ENCODE measurements around the gene CYB5RL. TPM values are rescaled to one million over a fixed set of nuclear protein-coding genes. Genes with fewer than 3 reads are reported as not detected.

The CYB5RL gene
- total RNA-seq, 2 experiments from 2014 or later: 2.0 to 2.1 TPM

DNA sequence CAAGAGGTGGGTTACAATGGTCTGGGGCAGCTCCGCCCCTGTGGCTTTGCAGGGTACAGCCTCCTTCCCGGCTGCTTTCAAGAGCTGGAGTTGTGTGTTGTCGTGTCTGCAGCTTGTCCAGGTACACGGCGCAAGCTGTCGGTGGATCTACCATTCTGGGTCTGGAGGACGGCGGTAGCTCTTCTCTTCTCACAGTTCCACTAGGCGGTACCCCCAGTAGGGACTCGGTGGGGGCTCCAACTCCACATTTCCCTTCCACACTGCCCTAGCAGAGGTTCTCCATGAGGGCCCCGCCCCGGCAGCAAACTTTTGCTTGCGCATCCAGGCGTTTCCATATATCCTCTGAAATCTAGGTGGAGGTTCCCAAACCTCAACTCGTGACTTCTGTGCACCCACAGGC is 34.7 kb downstream of the CYB5RL start:
- Mint-ChIP-seq H3K4me3 (no peak overlapping the region), H3K36me3 (ENCODE audit: low read depth) (no peaks in the 10 kb centered on the region), H3K9me3 (no peaks in the 10 kb centered on the region), H3K27me3 (no peaks in the 10 kb centered on the region), H3K4me1 (ENCODE audit: low read depth) (no peaks in the 10 kb centered on the region), H3K27ac (no peak overlapping the region)
- H3K4me1 ChIP-seq (ENCODE audit: insufficient read depth, low read length): no peaks in the 10 kb centered on the region
- H3K36me3 ChIP-seq (ENCODE audit: insufficient read depth, low read length): no peaks in the 10 kb centered on the region
- H3K9me3 ChIP-seq (ENCODE audit: control insufficient read depth in 1 of 2, insufficient read depth in 1 of 2, low read length in 2 of 2): no peaks in the 10 kb centered on the region
- TF ChIP-seq, protein P1, sequence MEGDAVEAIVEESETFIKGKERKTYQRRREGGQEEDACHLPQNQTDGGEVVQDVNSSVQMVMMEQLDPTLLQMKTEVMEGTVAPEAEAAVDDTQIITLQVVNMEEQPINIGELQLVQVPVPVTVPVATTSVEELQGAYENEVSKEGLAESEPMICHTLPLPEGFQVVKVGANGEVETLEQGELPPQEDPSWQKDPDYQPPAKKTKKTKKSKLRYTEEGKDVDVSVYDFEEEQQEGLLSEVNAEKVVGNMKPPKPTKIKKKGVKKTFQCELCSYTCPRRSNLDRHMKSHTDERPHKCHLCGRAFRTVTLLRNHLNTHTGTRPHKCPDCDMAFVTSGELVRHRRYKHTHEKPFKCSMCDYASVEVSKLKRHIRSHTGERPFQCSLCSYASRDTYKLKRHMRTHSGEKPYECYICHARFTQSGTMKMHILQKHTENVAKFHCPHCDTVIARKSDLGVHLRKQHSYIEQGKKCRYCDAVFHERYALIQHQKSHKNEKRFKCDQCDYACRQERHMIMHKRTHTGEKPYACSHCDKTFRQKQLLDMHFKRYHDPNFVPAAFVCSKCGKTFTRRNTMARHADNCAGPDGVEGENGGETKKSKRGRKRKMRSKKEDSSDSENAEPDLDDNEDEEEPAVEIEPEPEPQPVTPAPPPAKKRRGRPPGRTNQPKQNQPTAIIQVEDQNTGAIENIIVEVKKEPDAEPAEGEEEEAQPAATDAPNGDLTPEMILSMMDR (IDR thresholded peaks at IDR 0.05): no peak
- ATAC-seq (ENCODE audit: poor library complexity) (no peak), DNase-seq (no peak)
- H3K27ac ChIP-seq (ENCODE audit: low read depth in 1 of 2, low read length in 2 of 2): no peak overlapping the region
- POLR2A ChIA-PET: no interaction called here
- H3K27me3 ChIP-seq (ENCODE audit: control insufficient read depth in 1 of 2, insufficient read depth in 2 of 2, low read length in 2 of 2): no peaks in the 10 kb centered on the region
- CTCF ChIA-PET: no interaction called here
- H3K4me3 ChIP-seq (ENCODE audit: low read length): no peak overlapping the region
- intact Hi-C loops (cut with DNase I, micrococcal nuclease): no loop called here

DNA sequence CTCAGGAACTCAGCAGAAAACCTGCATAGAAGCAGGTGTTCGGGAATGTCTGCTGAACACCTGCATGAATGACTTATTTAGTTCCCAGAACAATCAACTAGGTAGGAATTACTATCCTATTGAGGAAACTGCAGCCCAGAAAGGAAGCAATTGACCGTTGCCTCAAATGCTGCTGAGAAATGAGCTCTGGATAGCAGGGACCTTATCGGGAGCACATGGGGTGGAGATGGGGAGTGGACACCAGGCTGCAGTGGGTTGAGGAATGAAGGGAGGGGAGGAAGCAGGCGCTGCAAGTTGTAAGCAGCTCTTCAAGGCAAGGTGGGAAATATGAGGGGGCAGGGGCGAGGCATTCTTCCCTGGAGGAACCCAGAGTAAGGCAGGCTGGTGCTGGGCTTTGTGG is 36.3 kb downstream of the CYB5RL start:
- H3K4me1 Mint-ChIP-seq (ENCODE audit: low read depth): no peaks in the 10 kb centered on the region
- TF ChIP-seq, protein P1 (IDR thresholded peaks at IDR 0.05): no peak
- CTCF ChIA-PET: no interaction called here
- ATAC-seq (ENCODE audit: poor library complexity) (no peak), DNase-seq (no peak)
- POLR2A ChIA-PET: no interaction called here
- intact Hi-C loops (cut with DNase I, micrococcal nuclease): no loop called here
- Histone ChIP-seq H3K9me3 (ENCODE audit: control insufficient read depth in 1 of 2, insufficient read depth in 1 of 2, low read length in 2 of 2) (no peaks in the 10 kb centered on the region), H3K4me3 (ENCODE audit: low read length) (no peak overlapping the region), H3K27ac (ENCODE audit: low read depth in 1 of 2, low read length in 2 of 2) (no peak overlapping the region), H3K36me3 (ENCODE audit: insufficient read depth, low read length) (no peaks in the 10 kb centered on the region), H3K27me3 (ENCODE audit: control insufficient read depth in 1 of 2, insufficient read depth in 2 of 2, low read length in 2 of 2) (no peaks in the 10 kb centered on the region), H3K4me1 (ENCODE audit: insufficient read depth, low read length) (no peaks in the 10 kb centered on the region)
- no peaks in the 10 kb centered on the region for H3K27me3 Mint-ChIP-seq
- no peaks in the 10 kb centered on the region for H3K9me3 Mint-ChIP-seq
- no peak overlapping the region for H3K4me3 Mint-ChIP-seq
- no peak overlapping the region for H3K27ac Mint-ChIP-seq
- H3K36me3 Mint-ChIP-seq (ENCODE audit: low read depth): no peaks in the 10 kb centered on the region

DNA sequence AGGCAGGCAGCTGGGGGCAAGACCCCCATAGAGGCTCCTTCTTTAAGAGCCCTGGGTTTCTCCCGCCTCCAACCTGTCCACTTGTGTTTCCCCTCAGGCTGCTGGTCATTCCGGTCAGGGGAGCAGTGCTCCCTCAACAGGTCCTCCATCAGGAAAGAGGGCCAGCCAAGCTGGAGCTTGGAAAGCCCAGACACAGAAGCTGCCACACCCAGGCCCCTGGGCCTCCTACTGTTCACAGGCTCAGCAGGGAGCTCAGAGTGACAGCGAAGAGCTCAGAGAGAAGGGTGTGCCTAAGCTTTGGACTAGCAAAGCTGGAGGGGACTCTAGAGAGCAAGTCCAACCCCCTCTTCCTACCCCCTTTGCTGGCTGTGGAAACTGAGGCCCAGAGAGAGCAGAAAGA is 36.8 kb downstream of the CYB5RL start:
- Mint-ChIP-seq H3K4me1 (ENCODE audit: low read depth) (no peaks in the 10 kb centered on the region), H3K36me3 (ENCODE audit: low read depth) (no peaks in the 10 kb centered on the region), H3K27me3 (no peaks in the 10 kb centered on the region), H3K4me3 (no peak overlapping the region), H3K27ac (no peak overlapping the region), H3K9me3 (no peaks in the 10 kb centered on the region)
- Histone ChIP-seq H3K4me1 (ENCODE audit: insufficient read depth, low read length) (no peaks in the 10 kb centered on the region), H3K4me3 (ENCODE audit: low read length) (no peak overlapping the region), H3K36me3 (ENCODE audit: insufficient read depth, low read length) (no peaks in the 10 kb centered on the region), H3K27me3 (ENCODE audit: control insufficient read depth in 1 of 2, insufficient read depth in 2 of 2, low read length in 2 of 2) (no peaks in the 10 kb centered on the region), H3K9me3 (ENCODE audit: control insufficient read depth in 1 of 2, insufficient read depth in 1 of 2, low read length in 2 of 2) (no peaks in the 10 kb centered on the region), H3K27ac (ENCODE audit: low read depth in 1 of 2, low read length in 2 of 2) (no peak overlapping the region)
- intact Hi-C loops (cut with DNase I, micrococcal nuclease): no loop called here
- ATAC-seq (ENCODE audit: poor library complexity): no peak
- POLR2A ChIA-PET: no interaction called here
- CTCF ChIA-PET: no interaction called here
- DNase-seq: no peak
- TF ChIP-seq, protein P1 (IDR thresholded peaks at IDR 0.05): no peak
